Measurements from ENCODE around the gene NPFFR1.

NPFFR1 gene

GRCh38 chr10:70277396-70278030 lies 6.3 kb downstream of the NPFFR1 start:
- no peak for TF ChIP-seq CTCF (IDR thresholded peaks at IDR 0.05)
- Histone ChIP-seq H3K27ac (no peak overlapping the region), H3K4me3 (no peak overlapping the region)
- no peak for DNase-seq (ENCODE audit: low spot score)

DNA sequence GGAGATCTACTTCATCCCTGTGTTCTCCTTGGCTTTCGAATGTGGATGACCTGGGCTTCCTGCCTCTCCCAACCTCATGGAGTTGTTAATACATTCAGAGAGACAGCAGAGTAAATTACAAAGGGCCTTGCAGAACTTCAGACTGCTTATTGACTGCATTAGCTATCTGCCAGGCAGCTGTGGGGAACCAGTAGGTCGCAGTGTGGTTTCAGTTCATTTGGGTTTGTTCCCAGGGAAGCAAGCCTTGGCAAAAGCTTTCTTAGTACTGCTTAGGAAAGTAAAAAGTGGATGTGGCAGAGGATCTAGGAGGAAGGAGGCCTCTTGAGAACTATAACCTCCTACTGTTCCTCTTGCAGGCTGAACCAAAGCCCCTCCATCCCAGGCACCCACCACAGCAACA lies 9.2 kb downstream of the NPFFR1 start:
- Histone ChIP-seq H3K27ac (no peak overlapping the region), H3K4me3 (no peak overlapping the region)
- no peak for DNase-seq (ENCODE audit: low spot score)
- TF ChIP-seq CTCF (IDR thresholded peaks at IDR 0.05) = no peak

GRCh38 chr10:70272925-70273316 lies 10.9 kb downstream of the NPFFR1 start:
- DNase-seq (ENCODE audit: low spot score) = no peak
- Histone ChIP-seq H3K27ac (no peak overlapping the region), H3K4me3 (no peak overlapping the region)
- TF ChIP-seq CTCF (IDR thresholded peaks at IDR 0.05) = no peak

DNA sequence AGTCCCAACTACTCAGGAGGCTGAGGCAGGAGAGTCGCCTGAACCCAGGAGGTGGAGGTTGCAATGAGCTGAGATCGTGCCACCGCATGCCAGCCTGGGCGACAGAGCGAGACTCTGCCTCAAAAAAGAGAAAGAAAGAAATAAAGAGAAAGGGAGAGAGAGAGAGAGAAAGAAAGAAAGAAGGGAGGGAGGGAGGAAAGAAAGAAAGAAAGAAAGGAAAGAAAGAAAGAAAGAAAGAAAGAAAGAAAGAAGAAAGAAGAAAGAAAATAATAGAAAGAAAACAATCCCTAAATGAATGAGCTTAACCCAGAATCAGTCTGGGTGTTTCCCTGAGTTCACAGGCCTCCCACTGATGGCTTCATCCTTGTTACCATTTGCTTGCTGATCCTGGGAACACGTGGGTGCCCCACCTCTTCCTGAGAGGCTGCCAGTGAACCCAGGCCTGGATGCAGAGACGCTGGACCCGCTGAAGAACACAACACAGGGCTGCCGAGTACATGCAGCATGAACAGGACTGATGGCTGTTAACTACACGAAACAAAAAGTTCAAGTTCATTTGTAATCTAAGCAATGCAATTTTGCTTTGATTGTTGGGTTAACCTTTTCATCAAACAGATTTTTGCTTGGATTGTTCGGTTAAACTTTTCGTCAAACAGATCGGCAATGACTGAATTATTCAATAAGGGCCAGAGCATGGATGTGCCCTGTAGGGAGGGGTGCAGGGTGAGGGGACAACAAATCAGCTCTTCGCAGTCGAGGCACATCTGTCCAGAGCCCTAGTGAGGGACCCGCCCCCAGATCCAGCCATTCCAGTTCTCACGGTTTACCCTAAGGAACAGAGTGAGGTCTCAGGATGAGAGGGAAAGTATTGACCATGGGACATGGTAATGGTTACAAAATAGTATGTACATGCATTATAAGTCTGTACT lies 11.5 kb downstream of the NPFFR1 start:
- H3K4me3 ChIP-seq = no peak overlapping the region
- TF ChIP-seq CTCF (IDR thresholded peaks at IDR 0.05) = no peak
- no peak overlapping the region for H3K27ac ChIP-seq
- DNase-seq (ENCODE audit: low spot score) = peak; percentile 40

DNA sequence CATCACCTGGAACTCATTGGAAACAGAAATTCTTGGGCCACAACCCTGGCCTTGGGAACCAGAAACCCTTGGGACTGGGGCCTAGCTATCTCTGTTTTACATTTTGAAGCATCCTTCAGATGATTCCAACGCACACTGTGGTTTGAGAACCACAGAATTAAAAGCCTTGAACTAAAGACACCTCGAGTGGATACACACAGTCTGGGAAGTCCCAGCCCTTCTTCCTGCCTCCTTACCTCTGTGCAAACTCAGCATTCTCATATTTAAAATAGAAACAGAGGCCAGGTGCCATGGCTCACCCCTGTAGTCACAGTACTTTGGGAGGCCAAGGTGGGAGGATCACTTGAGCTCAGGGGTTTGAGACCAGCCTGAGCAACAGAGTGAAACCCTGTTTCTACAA lies 12.9 kb downstream of the NPFFR1 start:
- TF ChIP-seq CTCF (IDR thresholded peaks at IDR 0.05) = no peak
- Histone ChIP-seq H3K27ac (no peak overlapping the region), H3K4me3 (no peak overlapping the region)
- DNase-seq (ENCODE audit: low spot score) = no peak

DNA sequence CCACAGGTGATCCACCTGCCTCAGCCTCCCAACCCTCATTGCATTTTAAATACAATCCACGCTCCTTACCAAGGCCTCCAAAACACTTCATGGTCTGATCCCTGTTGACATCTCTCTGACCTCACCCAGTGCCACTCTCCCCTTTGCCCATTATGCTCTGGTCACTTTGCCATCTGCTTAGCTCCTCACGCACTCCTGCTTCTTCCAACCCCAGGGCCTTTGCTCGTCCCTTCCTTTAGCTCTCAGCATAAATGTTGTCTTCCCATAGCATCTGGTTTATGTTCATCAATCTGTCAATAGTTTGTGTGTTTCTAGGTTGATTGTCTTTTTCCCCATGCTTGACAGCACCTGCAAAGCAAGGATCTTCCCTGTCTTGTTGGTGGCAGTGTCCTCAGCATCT lies 14.1 kb downstream of the NPFFR1 start:
- Histone ChIP-seq H3K4me3 (no peak overlapping the region), H3K27ac (no peak overlapping the region)
- no peak for DNase-seq (ENCODE audit: low spot score)
- no peak for TF ChIP-seq CTCF (IDR thresholded peaks at IDR 0.05)

GRCh38 chr10:70268376-70268775 lies 15.4 kb downstream of the NPFFR1 start:
- TF ChIP-seq CTCF (IDR thresholded peaks at IDR 0.05) = no peak
- H3K4me3 ChIP-seq = no peak overlapping the region
- no peak overlapping the region for H3K27ac ChIP-seq
- DNase-seq (ENCODE audit: low spot score) = no peak

All from coronary artery (tissue), 2 donors.